Right lobe of liver (tissue), 4 donors: ENCODE measurements around the gene CAPN7.

Experiments used
- CTCF ChIP-seq, 4 donors: fragments of 200-600 bp in 3 of 4; fragments of 450-650 bp in 1 of 4; IDR thresholded peaks; one replicate each; pipeline versions ENCODE4 v1.5.1 to v1.8.0; 2016 to 2022; ENCODE audit warnings: antibody characterized with exemption in 4 of 4, mild to moderate bottlenecking in 2 of 4
- POLR2A ChIP-seq: fragments of 450-650 bp; IDR thresholded peaks from one replicate; pipeline ENCODE4 v1.6.1; 2017; ENCODE audit warnings: antibody characterized with exemption, mild to moderate bottlenecking
- donor health status: DM: no; HTN: no; CAD: no.
- donor health status: DM: no; HTN: no; CAD: no.
- donor health status: DM: no; HTN: yes; CAD: no.

- TF ChIP-seq POLR2A = peak; percentile 96
- peak in 3 of 4 donors; percentile 28 to 39 (median 39) for TF ChIP-seq CTCF (IDR thresholded peaks at IDR 0.05)
Observed at GRCh38 chr3:15205934-15206661, at the start of gene CAPN7.
